ENCODE measurements around the gene SNTG2. TPM values are rescaled to one million over a fixed set of nuclear protein-coding genes. Genes with fewer than 3 reads are reported as not detected.

SNTG2 gene
- total and polyA plus RNA-seq, 2 of the 13 experiments (the other 11 are each of a cell fraction or from before 2014, with no cell fraction given): not detected

GRCh38 chr2:1309507-1309906 is 358.9 kb downstream of the SNTG2 start:
- DNase-seq (ENCODE audit: low spot score) (no peak), FAIRE-seq (no peak), ATAC-seq (no peak)
- H3K36me3 ChIP-seq (replicated peaks in 1 of 2; ENCODE audit: control insufficient read depth in 1 of 2, insufficient read depth in 2 of 2, low read length in 2 of 2): no peaks in the 10 kb centered on the region
- H3K27ac ChIP-seq (ENCODE audit: extremely low read length, insufficient read depth, low read length): no peak overlapping the region
- H4K20me1 ChIP-seq (ENCODE audit: insufficient read depth, low read length): no peaks in the 10 kb centered on the region
- H3K4me2 ChIP-seq (ENCODE audit: low read depth, low read length): no peak overlapping the region
- intact Hi-C loops (cut with micrococcal nuclease; ENCODE audit: unreplicated experiment) (no loop called here), in situ Hi-C loops (cut with HindIII; ENCODE audit: extremely low pct_ligation_motif_present, low pct_unique_long_range_greater_than_20kb) (no loop called here)
- no peaks in the 10 kb centered on the region for H3K4me1 ChIP-seq (ENCODE audit: insufficient read depth, low read length)
- no peak overlapping the region for H2AFZ ChIP-seq (ENCODE audit: low read length)
- 0% methylated on average over 2 of the region's 3 CpGs for WGBS (ENCODE audit: low lambda C conversion rate)
- POLR2A ChIA-PET: no interaction called here
- CTCF ChIA-PET (ENCODE audit: low intra/inter-chr PET ratio, low total read pairs): no interaction called here
- H3K4me3 ChIP-seq (replicated peaks in 1 of 3; ENCODE audit: insufficient read depth in 1 of 3, low read depth in 2 of 3, low read length in 3 of 3): no peak overlapping the region
- peaks cover 0 to 32% of the 10 kb centered on the region in 2 experiments; a peak in 2 of 5 replicates for H3K27me3 ChIP-seq (ENCODE audit: control insufficient read depth in 1 of 2, insufficient read depth in 2 of 2, low read length in 2 of 2)
- H3K79me2 ChIP-seq (ENCODE audit: insufficient read depth, low read length): no peaks in the 10 kb centered on the region
- H3K9me3 ChIP-seq (ENCODE audit: low read length): no peaks in the 10 kb centered on the region
- BruUV-seq (replicated peaks): no TSS peak
- H3K9ac ChIP-seq (ENCODE audit: insufficient read depth, low read depth, low read length): no peak overlapping the region
- TF ChIP-seq, protein P1, sequence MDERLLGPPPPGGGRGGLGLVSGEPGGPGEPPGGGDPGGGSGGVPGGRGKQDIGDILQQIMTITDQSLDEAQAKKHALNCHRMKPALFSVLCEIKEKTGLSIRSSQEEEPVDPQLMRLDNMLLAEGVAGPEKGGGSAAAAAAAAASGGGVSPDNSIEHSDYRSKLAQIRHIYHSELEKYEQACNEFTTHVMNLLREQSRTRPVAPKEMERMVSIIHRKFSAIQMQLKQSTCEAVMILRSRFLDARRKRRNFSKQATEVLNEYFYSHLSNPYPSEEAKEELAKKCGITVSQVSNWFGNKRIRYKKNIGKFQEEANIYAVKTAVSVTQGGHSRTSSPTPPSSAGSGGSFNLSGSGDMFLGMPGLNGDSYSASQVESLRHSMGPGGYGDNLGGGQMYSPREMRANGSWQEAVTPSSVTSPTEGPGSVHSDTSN (CRISPR knock-in tag; IDR thresholded peaks at IDR 0.05): no peak
- no peak for TF ChIP-seq REXO4 (CRISPR knock-in tag; IDR thresholded peaks at IDR 0.05; ENCODE audit: borderline replicate concordance)
- no peak for TF ChIP-seq ZNF879 (CRISPR knock-in tag; IDR thresholded peaks at IDR 0.05)
- TF ChIP-seq ZNF598 (CRISPR knock-in tag; IDR thresholded peaks at IDR 0.05; ENCODE audit: borderline replicate concordance): no peak
- TF ChIP-seq ZNF317 (CRISPR knock-in tag; IDR thresholded peaks at IDR 0.05): no peak

GRCh38 chr2:1310202-1310601 is 359.6 kb downstream of the SNTG2 start:
- ChIA-PET POLR2A (no interaction called here), CTCF (ENCODE audit: low intra/inter-chr PET ratio, low total read pairs) (no interaction called here)
- Histone ChIP-seq H3K9ac (ENCODE audit: insufficient read depth, low read depth, low read length) (no peak overlapping the region), H3K27ac (ENCODE audit: extremely low read length, insufficient read depth, low read length) (no peak overlapping the region), H3K4me3 (replicated peaks in 1 of 3; ENCODE audit: insufficient read depth in 1 of 3, low read depth in 2 of 3, low read length in 3 of 3) (no peak overlapping the region), H3K4me1 (ENCODE audit: insufficient read depth, low read length) (no peaks in the 10 kb centered on the region), H2AFZ (ENCODE audit: low read length) (no peak overlapping the region), H4K20me1 (ENCODE audit: insufficient read depth, low read length) (no peaks in the 10 kb centered on the region), H3K4me2 (ENCODE audit: low read depth, low read length) (no peak overlapping the region), H3K79me2 (ENCODE audit: insufficient read depth, low read length) (no peaks in the 10 kb centered on the region), H3K9me3 (ENCODE audit: low read length) (no peaks in the 10 kb centered on the region), H3K27me3 (ENCODE audit: control insufficient read depth in 1 of 2, insufficient read depth in 2 of 2, low read length in 2 of 2) (peaks cover 0 to 32% of the 10 kb centered on the region in 2 experiments; a peak in 2 of 5 replicates), H3K36me3 (replicated peaks in 1 of 2; ENCODE audit: control insufficient read depth in 1 of 2, insufficient read depth in 2 of 2, low read length in 2 of 2) (no peaks in the 10 kb centered on the region)
- in situ Hi-C loops (cut with HindIII; ENCODE audit: extremely low pct_ligation_motif_present, low pct_unique_long_range_greater_than_20kb): no loop called here
- 24% methylated on average over 3 of the region's 7 CpGs for WGBS (ENCODE audit: low lambda C conversion rate)
- no peak for FAIRE-seq
- intact Hi-C loops (cut with micrococcal nuclease; ENCODE audit: unreplicated experiment): no loop called here
- ATAC-seq: no peak
- no TSS peak for BruUV-seq (replicated peaks)
- DNase-seq (ENCODE audit: low spot score): no peak
- TF ChIP-seq KMT2B (CRISPR knock-in tag; IDR thresholded peaks at IDR 0.05) (no peak), POLR2AphosphoS2 (IDR thresholded peaks at IDR 0.05; ENCODE audit: low read depth, low read length) (no peak), KDM6A (CRISPR knock-in tag; IDR thresholded peaks at IDR 0.05; ENCODE audit: low read depth) (no peak), NONO (IDR thresholded peaks at IDR 0.05) (no peak), NONO (CRISPR knock-in tag; conservative IDR thresholded peaks at IDR 0.05) (no peak), PHF5A (CRISPR knock-in tag; IDR thresholded peaks at IDR 0.05; ENCODE audit: low read depth, unreplicated experiment) (no peak), ETV6 (CRISPR knock-in tag; conservative IDR thresholded peaks at IDR 0.05) (no peak)
- TF ChIP-seq, protein P2, sequence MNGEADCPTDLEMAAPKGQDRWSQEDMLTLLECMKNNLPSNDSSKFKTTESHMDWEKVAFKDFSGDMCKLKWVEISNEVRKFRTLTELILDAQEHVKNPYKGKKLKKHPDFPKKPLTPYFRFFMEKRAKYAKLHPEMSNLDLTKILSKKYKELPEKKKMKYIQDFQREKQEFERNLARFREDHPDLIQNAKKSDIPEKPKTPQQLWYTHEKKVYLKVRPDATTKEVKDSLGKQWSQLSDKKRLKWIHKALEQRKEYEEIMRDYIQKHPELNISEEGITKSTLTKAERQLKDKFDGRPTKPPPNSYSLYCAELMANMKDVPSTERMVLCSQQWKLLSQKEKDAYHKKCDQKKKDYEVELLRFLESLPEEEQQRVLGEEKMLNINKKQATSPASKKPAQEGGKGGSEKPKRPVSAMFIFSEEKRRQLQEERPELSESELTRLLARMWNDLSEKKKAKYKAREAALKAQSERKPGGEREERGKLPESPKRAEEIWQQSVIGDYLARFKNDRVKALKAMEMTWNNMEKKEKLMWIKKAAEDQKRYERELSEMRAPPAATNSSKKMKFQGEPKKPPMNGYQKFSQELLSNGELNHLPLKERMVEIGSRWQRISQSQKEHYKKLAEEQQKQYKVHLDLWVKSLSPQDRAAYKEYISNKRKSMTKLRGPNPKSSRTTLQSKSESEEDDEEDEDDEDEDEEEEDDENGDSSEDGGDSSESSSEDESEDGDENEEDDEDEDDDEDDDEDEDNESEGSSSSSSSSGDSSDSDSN (CRISPR knock-in tag; IDR thresholded peaks at IDR 0.05): no peak
